ENCODE measurements around the gene NLRC3.

DNA sequence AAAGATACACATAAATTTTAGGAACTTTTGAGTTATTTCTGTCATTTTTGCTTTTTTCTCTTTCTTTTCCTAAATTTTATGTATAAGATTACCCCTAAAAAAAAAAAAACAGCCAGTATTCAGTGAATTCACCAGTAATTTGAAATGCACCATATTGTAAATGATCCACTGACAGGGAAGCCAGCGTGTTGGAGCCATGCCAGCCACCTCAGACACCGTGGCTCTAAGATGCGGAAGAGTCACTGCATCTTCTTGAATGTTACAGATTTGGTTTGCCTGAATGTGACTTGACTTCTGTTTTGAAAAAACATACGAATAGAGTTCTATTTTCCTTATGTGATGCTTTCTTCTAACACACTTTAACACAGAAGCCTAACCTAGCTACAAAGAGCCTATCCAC lies 39.0 kb downstream of the NLRC3 start:
- no peak for TF ChIP-seq FOXM1 (IDR thresholded peaks at IDR 0.05; ENCODE audit: borderline replicate concordance)
- no peak for TF ChIP-seq SUZ12 (IDR thresholded peaks at IDR 0.05)

Data from HEK293T (cell line).